Left ventricle myocardium inferior (tissue), 1 donor: ENCODE results near the gene FAM221B. TPM values are rescaled to one million over a fixed set of nuclear protein-coding genes. Genes with fewer than 3 reads are reported as not detected.

ENCODE experiments used
- DNase-seq: peaks from one replicate; pipeline ENCODE4 v3.0.0-alpha.2; 2020
- H3K27ac ChIP-seq: fragments of 200-600 bp; replicated peaks from 2 replicates; pipeline ENCODE4 v1.8.0; 2021
- H3K27me3 ChIP-seq: fragments of 200-600 bp; 2 replicates; pipeline ENCODE4 v1.8.0; 2021; ENCODE audit warnings: low read depth
- H3K36me3 ChIP-seq: fragments of 200-600 bp; 2 replicates; pipeline ENCODE4 v1.8.0; 2021
- H3K4me1 ChIP-seq: fragments of 200-600 bp; 2 replicates; pipeline ENCODE4 v1.8.0; 2021
- H3K4me3 ChIP-seq: fragments of 200-600 bp; 2 replicates; pipeline ENCODE4 v1.8.0; 2021; ENCODE audit warnings: mild to moderate bottlenecking, moderate library complexity
- H3K9me3 ChIP-seq: fragments of 200-600 bp; replicated peaks from 2 replicates; pipeline ENCODE4 v1.8.0; 2021
- intact Hi-C: fragments of 100-400 bp; cut with micrococcal nuclease; formaldehyde crosslinking; loops from one replicate; pipeline ENCODE4 v1.11.0; 2022
- total RNA-seq: library from RNA; stranded (reverse); fragmentation: NEBNext Ultra II Directional; extraction: Animal tissue kit (Norgen Biotek cat#: 25700); gene quantifications from one replicate; pipeline ENCODE4 v1.2.1, GENCODE V29; 2021
- TF ChIP-seq, protein P1 (sequence below): fragments of 200-600 bp; IDR thresholded peaks from 2 replicates; pipeline ENCODE4 v1.8.0; 2021; ENCODE audit warnings: antibody characterized with exemption, mild to moderate bottlenecking, borderline replicate concordance
- donor health status: DM: no; HTN: yes; CAD: no; lungs with severe emphysema.

The FAM221B gene
- total RNA-seq, 1 donor from 2014 or later, result not detected

DNA sequence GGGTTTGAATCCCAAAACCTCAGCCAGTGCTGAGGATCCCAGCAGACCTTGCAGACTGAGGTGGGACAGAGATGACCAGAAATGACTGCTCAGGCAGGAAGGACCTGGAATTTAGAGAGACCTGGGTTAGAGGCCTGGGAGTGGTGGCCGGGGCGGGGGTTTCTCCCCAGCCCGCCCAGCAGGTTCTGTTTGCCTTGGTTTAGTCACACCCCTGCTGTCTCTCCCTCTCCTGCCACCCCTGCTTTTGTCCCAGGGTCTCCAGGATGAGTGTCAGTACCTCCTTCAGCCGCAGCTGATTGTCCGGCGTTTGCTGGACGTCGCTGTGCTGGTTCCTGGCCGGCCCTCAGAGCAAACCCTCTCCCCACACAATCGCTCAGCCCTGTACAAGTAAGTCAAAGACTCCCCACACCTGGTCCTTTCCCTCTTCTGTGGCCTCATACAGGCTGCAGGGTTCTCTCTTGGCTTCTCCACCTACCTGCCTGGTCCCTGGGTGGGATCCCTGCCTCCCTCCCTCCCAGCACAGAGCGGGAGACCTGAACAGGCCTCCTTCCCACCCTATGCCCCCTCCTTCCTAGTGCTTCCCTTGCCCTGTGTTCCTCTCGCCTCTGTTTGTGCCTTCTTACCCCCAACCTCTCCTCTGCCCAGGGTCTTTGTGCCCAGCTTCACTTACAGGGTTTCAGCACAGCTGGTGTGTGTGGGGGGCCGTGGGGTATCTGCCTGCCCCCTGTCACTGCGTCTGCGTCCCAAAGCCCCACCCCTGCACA is 12.5 kb upstream of the FAM221B start:
- H3K9me3 ChIP-seq, result no peaks in the 10 kb centered on the region
- TF ChIP-seq, protein P1, sequence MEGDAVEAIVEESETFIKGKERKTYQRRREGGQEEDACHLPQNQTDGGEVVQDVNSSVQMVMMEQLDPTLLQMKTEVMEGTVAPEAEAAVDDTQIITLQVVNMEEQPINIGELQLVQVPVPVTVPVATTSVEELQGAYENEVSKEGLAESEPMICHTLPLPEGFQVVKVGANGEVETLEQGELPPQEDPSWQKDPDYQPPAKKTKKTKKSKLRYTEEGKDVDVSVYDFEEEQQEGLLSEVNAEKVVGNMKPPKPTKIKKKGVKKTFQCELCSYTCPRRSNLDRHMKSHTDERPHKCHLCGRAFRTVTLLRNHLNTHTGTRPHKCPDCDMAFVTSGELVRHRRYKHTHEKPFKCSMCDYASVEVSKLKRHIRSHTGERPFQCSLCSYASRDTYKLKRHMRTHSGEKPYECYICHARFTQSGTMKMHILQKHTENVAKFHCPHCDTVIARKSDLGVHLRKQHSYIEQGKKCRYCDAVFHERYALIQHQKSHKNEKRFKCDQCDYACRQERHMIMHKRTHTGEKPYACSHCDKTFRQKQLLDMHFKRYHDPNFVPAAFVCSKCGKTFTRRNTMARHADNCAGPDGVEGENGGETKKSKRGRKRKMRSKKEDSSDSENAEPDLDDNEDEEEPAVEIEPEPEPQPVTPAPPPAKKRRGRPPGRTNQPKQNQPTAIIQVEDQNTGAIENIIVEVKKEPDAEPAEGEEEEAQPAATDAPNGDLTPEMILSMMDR, result no peak
- no peak for DNase-seq
- intact Hi-C loops, result no loop called here
- H3K27ac ChIP-seq, result no peak overlapping the region
- no peaks in the 10 kb centered on the region for H3K36me3 ChIP-seq
- H3K4me1 ChIP-seq, result peaks cover 23% of the 10 kb centered on the region
- no peak overlapping the region for H3K4me3 ChIP-seq
- H3K27me3 ChIP-seq, result no peaks in the 10 kb centered on the region

DNA sequence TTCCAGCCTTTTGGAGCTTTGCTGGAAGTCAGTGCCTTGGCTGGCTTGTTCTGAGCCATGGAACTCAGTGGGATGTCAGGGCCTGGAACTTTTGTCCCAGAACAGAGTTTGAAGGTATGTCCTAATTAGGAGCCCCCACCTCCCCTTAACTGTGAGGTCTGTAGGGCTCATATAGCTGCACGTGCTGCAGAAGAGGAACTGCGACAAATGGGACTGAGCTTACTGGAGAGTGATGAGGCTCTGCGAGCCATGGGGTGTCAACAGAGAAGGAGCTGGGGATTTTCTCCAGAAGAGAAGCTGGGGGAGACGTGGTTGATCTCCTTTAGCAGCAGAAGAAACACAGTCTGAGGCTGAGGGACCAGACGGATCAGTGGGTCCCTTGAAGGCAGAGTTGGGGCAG is 11.4 kb upstream of the FAM221B start:
- no peaks in the 10 kb centered on the region for H3K9me3 ChIP-seq
- no peak overlapping the region for H3K4me3 ChIP-seq
- H3K36me3 ChIP-seq, result peaks cover 3% of the 10 kb centered on the region
- intact Hi-C loops, result no loop called here
- TF ChIP-seq, protein P1, result no peak
- no peak overlapping the region for H3K27ac ChIP-seq
- no peak for DNase-seq
- peaks cover 15% of the 10 kb centered on the region for H3K4me1 ChIP-seq
- H3K27me3 ChIP-seq, result no peaks in the 10 kb centered on the region

DNA sequence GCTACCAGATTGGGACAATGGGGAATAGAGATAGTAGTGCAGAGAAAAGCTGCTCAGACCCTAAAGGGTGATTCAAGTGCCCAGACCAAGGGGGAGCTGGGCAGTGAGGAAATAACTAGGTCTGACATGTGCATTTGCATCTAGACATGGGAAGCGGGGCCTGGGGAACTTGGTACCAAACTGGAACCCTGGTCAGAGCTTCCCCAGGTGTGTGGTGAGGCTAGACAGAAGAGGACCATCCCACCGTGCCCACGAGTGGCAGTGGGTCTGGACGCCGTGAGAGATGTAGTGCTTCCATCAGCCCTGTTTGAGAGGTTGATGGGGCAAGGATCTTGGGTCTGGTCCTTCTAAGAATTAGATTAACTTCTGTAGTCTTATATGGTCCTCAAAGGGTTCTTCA is 8.1 kb upstream of the FAM221B start:
- intact Hi-C loops, result no loop called here
- TF ChIP-seq, protein P1, result no peak
- H3K4me1 ChIP-seq, result peaks cover 32% of the 10 kb centered on the region
- H3K27me3 ChIP-seq, result no peaks in the 10 kb centered on the region
- H3K36me3 ChIP-seq, result peaks cover 6% of the 10 kb centered on the region
- H3K9me3 ChIP-seq, result no peaks in the 10 kb centered on the region
- no peak overlapping the region for H3K27ac ChIP-seq
- no peak for DNase-seq
- no peak overlapping the region for H3K4me3 ChIP-seq

DNA sequence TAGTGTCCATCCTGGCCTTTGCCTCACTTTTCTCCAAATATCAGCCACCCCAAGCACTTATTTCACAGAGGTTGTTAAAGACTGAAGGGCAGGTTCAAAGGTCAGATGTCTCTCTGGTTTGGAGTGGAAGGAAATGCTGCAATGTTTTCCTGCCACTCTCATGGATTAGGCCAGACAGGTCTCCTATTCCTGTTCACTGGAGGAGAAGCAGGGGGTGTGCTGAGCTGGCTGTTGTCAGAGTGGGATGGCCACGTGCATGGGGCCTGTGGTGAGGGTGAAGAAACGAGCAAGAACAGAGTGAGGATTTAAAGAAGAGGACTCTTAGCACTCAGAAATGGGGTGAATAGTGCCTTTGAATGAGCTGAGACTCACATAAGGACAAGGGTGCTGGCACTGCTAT is 7.2 kb upstream of the FAM221B start:
- intact Hi-C loops, result no loop called here
- Histone ChIP-seq H3K27me3 (no peaks in the 10 kb centered on the region), H3K4me1 (peaks cover 40% of the 10 kb centered on the region), H3K36me3 (peaks cover 6% of the 10 kb centered on the region), H3K27ac (no peak overlapping the region), H3K4me3 (no peak overlapping the region), H3K9me3 (no peaks in the 10 kb centered on the region)
- no peak for DNase-seq
- TF ChIP-seq, protein P1, result no peak

DNA sequence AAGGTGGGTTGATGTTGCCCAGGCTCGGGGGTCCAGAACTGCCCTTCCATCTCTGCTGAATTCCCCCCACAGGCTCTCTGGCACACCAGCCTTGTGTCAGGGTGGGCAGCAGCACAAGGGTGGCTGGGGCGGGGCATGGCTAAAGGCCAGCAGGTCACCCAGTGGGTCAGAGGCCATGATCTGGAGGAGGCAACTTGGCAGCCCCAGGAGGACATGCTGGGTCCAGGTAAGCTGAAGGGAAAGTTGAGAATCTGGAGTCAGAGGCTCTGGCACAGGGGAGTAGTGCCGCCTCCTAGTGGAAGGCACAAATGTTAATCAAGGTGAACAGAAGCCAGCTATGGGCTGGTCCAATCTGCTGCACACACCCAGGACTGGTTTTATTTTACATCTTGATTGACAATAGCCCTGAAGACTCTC is 6.7 kb upstream of the FAM221B start:
- H3K27me3 ChIP-seq, result no peaks in the 10 kb centered on the region
- H3K4me3 ChIP-seq, result no peak overlapping the region
- TF ChIP-seq, protein P1, result no peak
- H3K27ac ChIP-seq, result no peak overlapping the region
- peaks cover 46% of the 10 kb centered on the region for H3K4me1 ChIP-seq
- H3K36me3 ChIP-seq, result peaks cover 6% of the 10 kb centered on the region
- no peaks in the 10 kb centered on the region for H3K9me3 ChIP-seq
- DNase-seq, result no peak
- intact Hi-C loops, result no loop called here
